Measurements from ENCODE around the gene GRM7.

GRM7 gene

DNA sequence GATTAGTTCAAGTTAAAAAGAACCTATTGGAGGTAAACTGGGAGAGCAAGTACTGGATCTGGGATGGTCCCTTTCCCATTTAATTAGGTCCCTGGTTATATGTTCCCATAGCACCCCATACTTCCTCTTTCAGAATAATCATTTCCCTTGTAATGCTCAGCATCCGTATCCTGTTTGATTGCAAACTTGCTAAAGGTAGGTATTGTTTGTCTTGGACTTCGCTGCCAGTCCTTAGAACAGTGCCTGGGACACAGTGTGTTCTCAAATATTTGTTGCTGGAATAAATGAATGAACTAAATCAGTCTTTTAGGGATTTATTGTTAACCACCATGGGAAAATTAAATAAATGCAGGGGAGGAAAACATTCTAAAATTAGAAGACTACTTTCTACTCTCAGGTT is 299.8 kb downstream of the GRM7 start:
- DNase-seq: no peak

DNA sequence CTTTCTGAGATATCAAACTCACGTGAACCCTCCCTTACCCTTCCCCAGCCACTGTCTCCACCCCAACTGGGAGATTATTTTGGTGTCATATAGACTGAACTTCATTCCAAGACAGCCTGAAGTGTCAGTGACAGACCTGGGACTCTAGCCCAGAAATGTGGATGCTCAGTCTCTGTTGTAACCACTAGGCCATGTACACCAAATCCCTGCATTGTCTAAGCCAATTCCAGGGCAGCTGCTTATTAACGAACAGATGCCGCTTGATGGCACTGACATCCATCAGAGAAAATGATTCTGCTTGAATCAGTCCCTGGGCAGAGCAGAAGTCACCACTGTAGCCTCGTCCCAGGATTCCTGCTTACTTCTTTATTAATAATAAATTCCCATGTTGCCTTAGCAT is 305.5 kb downstream of the GRM7 start:
- DNase-seq: no peak

DNA sequence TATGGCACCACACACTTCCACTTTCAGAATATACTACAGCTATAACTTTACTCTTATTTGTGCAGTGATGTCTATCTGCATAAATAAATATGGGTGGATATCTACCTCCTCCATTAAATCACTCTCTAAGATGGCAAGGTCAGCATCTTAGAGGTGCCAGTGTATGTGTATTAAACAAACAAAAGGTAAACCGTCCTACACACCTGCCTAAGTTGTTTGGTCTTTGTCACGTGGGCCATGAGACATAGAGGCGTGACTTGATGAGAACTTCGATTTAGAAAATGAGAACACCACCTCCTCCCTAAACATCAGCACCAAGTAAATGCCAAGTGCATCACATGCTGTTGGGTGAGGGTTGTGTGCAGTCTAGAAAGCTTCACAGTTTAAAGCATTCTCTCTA is 310.6 kb downstream of the GRM7 start:
- no peak for DNase-seq

DNA sequence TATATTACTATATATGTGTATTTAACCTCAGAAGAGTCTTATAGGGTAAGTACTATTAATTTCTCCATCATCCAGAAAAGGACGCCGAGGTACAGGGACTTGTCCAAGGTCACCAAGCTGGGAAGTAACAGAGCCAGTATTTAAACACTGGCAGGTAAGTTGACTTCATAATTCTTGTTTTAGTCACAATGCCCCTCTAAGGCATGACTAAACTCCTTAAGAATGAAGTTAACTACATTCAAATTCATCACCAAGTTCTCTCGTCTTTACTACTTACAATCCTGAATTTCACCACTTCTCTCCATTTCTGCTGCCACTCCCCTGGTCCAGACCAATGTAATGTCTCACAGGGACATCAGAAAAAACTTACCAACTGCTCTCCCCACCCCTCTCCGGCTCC is 312.1 kb downstream of the GRM7 start:
- DNase-seq: no peak

DNA sequence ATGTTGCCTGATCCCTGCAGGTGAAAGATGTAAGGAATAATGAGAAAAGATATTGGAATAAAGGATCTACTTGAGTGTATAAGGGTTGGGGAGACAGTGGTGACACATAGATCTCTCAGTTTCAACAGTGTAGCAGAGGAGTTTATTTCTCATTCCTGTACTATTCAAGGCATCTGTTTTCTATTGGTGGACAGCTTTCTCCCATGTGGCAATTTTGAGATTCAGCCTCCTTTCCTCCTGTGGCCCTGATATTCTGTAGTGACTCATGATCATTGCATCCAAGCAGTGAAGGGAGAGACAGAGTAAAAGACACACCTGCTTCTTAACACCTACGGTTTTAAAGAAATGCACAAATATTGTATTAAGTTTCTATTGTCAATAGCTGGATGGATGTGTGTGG is 327.6 kb downstream of the GRM7 start:
- DNase-seq: no peak

DNA sequence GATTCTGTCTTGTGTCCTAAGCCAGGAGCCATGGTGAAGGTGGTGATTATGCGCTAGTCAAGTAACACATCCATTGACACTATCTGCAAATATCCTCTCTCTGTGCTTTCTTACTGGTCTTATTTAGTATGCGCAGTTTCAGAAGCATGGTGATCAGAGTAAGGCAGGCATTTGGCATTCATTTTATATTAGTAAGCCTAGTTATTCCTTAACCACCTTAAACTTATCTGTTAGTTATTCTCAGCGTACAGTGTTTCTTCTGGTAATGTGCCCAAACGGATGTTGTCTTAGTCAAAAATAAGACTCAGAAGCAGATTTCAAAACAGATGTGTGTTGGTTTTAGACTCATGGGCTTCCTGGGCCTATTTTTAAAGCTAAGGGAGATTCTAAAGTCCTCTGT is 329.2 kb downstream of the GRM7 start:
- DNase-seq: no peak

DNA sequence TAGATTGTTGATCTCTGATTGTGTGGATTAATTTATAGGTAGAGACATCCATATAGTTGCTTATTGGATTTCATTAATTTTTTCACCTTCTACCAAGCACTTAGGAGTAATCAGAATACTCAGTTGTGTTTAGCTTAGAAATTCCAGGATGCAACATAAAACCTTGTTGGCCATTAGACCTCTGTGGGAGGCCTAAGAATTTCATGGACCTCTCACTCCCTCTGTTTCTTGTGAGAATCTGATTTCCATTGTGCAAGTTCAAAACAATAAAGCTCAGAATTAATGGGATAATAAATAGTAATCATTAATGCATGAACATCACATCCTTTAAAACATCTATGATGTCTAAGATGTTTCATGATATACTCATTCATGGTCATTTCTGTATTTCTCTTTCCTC is 332.4 kb downstream of the GRM7 start:
- DNase-seq: no peak

DNA sequence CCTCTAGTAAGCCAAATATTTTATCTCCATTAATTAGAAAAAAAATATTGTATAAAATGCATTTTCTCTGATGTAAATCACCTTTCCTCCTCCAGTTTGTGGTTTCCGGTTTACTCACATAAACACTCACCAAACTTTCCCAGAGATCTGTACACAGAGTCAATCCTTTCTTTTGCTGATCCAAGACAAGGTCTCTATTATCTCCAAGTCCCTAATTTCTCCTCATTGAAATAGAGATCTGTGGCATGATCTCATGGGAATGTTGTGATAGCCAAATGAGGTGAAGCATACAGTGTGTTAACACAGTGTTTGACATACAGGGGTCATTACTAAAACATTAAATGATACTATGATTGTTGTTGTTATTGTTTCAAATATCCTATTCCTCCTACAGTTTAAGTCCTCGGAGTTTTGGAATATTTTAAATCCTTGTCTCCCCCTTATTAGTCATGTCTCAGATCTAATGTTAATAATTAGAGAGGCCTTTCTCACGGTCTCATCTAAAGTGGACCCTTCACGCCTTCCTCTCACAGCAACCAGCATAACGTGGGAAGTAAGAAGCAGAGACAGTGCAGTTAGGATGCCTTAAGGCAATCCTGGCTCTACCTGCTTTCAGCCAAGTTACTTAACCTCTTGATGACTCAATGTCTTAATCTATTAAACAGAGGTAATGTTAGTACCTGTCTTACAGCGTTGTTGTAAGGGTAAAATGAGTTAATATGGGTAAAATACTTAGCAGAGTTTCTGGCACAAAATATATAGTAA is 333.3 kb downstream of the GRM7 start:
- no peak for DNase-seq

DNA sequence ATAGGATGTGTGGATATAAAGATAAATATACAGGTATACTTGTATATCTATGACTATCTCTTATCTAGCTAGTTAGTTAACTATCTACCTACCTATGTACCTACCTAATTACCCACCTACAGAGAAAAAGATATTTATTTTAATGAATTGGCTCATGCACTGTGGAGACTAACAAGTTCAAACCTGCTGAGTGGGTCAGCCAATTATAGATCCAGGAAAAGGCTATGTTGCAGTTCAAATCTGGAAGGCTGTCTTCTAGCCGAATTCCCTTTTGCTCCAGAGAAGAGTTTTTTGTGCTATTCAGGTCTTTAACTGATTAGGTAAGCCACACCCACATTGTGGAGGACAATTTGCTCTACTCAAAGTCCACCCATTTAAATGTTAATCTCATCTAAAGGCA is 335.0 kb downstream of the GRM7 start:
- DNase-seq: no peak

DNA sequence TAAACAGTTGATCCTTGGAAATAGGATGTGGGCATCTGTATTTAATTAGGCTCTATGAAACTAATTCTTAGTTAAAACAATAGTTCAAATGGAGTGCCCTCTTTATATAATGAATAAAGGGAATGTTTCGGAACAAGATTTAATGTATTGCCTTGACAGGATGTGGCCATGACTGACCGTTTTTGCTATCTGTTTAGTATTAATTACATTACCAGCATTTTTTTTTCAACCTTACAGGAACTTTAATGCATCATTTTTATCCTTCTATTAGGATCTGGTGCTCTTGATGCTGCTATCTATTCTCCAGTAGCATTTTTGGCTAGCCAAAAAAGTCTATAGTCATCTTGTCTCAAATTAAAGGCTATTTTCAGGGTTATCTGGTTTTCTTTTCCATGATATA is 340.9 kb downstream of the GRM7 start:
- no peak for DNase-seq

DNA sequence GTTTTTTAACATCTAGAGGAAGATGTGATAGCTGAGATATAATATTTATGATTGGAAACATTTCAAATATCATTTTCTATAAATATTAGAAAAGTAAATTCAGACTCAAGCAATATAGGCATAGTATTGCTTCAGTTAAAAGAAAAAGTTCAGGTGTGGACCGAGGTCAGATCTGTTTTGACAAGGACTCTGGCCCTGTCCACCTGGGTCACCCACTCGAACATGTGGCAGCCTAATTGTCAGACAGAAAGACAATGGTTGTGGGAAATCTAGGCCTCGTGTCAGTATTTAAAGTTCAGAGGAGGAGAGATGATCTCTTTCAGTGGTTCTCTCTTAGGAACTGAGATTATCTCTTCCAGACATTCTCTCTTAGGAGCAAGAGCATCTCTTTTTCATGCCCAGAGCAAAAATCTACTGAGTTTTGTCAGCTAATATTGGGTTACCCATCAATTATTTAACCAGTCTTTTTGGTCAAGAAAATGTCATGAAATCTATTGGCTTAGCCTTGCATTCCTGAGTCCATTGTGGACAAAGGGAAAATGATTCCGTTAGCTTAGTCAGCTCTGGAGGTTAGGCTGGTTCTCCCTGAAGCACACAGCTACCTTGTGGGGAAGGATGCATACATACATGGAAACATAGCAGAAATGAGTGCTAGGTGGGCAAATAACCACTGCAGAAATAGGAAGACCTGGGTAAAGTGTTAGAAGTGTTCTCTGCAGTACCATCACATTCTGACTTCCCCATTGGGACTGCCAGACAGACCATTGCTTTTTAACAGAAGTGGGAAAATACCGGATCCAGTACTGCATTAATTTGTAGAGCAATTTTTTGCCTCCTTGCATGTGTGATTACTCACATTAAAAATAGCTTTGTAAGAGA is 343.3 kb downstream of the GRM7 start:
- DNase-seq: no peak

DNA sequence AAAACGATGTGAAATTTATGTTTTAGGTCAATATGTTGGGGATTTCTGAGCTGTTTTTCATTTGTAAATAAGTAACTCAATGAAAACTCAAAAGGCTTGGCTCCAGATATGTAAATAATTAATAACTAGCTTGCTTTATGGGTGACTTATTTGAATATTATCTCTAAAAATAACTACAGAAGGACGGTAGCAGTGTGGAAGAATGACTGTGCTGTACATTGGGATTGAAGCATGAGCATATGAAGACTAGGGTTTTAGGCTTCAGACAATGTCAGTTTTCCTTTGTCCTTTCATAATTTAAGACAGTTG is 343.9 kb downstream of the GRM7 start:
- DNase-seq: no peak

DNA sequence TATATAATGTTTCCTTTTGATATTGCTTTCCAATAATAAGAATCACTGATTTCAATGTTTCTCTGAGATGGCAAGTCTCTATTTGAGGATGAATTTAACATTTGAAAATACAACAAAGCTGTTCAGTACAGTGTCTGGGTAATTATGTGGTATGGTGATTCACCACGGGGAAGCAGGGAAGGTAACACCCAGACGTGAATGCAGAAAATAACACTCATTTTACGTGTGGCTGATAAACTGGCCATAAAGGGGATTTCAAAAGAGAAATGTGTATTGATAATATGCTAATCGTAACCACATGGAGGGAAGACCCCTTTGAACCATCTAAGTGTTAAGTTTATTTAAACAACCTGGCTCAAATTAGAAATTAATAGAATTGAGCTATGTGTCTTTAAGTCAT is 344.6 kb downstream of the GRM7 start:
- DNase-seq: no peak

DNA sequence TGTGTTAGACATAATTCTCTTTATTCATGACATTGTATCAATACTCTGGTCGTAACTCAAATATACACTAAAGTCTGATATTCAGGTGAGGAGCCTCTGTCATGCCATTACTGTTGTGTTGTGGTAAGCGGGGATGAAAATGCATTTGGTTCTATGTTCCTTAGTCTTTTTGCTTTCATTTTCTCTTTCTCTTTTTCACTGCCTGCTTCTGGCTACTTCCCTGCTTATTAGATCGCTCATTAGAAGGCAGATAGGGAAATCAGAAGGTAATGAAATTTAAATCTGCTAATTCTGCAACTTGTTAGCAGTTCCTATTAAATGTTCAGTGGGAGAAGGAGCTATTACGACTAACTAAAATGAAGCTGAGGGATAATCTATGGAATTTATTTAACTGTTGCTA is 345.0 kb downstream of the GRM7 start:
- DNase-seq: no peak

DNA sequence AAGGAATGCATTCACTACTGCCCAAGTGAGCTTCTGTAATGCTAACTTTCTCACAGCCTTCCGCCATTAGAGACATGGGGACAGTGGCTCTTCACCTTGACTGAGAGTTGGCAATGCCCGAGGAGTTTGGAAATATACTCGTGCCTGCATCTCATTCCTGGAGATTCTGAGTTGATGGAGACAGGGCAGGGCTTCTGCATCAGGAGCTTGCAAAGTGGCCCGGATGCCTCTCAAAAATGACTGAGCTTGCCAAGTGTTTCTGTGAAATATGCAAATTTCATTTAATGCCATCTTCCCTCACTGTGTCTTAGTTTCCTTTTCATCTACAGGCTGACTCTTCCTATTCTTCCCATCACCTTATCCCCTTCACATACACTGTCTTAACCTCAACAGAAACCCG is 346.2 kb downstream of the GRM7 start:
- DNase-seq: no peak

DNA sequence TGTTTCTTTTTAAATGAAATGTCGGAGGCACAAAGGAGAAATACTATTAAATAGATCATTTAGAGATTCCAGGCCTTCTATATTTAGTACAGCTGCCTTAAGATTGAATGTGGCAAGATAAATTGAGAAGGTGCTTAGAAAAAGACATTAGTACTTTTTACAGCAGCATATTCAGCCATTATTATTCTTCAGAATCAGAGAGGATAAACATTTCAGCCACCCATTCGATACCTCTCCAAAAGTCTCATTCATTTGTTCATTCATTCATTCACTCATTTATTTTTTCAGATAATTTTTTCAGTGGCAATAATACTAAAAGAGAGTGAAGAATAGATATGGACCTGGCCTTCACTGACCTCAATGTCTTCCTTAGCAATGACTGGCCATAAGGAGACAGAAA is 347.0 kb downstream of the GRM7 start:
- no peak for DNase-seq

DNA sequence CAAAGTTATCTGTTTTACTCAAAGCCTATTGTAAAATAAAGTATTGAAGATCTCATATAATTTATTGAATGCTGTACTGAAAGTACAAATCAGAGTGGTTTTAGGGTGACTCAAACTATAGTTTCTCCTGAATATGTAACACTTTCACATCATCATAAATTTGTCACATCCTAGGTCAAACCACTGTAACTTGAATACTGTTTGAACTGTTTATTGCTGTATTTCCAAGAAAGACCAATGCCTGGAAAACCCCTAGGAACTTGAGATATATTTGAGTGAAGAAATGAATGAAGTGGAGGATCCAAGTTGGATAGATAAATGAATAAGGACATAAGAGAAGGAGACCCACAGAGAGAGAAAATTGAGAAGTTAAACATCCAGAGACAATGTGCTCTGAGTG is 348.2 kb downstream of the GRM7 start:
- no peak for DNase-seq

DNA sequence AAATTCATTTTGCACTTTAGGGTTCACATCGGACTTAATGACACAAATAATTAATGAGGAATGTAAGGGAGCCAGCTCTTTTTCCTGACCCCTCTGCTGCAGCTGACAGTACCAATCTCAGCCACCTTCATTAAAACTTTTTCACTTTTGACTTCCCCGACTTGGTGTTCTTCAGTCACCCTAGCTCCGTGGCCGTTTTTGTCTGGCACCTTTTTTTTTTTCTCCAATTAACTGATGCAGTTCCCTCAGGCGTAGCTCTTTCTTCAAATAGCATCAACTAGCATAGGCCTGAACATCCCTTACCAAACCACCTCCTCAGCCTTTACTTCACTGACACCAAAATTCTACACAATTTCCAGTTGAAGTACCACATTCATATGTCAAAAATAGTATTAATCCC is 350.8 kb downstream of the GRM7 start:
- DNase-seq: no peak

DNA sequence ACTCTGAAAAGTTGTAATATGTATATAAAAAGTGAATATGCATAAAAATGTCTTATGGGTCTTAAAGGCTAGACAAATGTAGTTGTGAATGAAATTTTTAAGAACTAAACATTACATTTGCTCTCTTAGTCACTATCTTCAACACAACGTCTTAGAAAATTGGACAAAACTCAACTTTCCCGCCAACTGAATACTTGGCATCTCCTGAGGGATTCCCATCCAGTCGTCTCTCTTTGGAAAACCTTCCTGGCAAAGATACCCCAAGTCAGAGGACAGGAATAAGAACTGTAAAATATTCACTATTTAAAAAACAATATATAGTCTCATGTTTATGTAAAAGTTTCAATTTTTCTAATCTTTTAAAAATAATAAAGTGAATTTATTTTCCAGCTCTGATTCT is 354.8 kb downstream of the GRM7 start:
- DNase-seq: no peak

DNA sequence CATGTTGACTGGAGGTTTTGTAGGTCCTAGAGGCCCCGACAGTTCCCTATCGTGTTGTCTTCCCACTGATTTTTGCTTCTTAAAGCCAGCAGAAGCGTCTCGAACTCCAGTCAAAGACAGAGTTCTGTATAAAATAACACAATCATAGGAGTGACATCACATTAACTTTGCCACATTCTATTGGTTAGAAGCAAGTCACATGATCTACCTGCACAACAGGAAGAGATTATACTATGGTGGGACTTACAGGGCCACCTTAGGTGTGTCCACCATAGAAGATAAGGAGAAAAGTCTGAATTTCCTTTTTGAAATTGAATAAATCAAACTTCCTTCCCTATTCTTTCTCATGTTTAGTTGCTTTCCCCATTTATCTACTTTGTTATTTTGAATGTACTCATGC is 365.5 kb downstream of the GRM7 start:
- DNase-seq: no peak

DNA sequence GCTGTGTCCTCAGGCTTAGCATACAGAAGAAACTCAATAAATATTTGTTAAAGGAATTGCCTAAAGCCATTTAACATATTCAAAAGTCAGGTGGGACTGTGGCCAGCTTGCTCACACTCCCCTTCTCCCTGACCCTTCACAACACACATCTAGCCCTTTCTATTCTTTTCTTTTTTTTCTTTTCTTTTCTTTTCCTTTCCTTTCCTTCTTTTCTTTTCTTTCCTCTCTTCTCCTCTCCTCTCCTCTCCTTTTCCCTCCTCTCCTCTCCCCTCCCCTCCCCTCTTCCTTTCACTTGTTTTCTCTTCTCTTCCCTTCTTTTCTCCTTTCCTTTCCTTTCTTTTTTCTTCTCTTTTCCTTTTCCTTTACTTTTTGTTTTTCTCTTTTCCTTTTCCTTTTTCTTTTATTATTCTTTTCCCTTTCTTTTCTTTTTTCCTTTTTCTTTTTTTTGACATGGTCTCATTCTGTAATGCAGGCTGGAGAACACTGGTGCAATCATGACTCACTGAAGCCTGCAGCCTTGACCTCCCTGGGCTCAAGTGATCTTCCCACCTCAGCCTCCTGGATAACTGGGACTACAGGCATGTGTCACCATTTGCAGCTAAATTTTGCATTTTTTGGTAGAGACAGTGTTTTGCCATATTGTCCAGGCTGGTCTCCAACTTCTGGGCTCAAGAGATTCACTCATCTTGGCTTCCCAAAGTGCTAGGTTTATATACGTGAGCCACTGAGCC is 377.8 kb downstream of the GRM7 start:
- DNase-seq: no peak

DNA sequence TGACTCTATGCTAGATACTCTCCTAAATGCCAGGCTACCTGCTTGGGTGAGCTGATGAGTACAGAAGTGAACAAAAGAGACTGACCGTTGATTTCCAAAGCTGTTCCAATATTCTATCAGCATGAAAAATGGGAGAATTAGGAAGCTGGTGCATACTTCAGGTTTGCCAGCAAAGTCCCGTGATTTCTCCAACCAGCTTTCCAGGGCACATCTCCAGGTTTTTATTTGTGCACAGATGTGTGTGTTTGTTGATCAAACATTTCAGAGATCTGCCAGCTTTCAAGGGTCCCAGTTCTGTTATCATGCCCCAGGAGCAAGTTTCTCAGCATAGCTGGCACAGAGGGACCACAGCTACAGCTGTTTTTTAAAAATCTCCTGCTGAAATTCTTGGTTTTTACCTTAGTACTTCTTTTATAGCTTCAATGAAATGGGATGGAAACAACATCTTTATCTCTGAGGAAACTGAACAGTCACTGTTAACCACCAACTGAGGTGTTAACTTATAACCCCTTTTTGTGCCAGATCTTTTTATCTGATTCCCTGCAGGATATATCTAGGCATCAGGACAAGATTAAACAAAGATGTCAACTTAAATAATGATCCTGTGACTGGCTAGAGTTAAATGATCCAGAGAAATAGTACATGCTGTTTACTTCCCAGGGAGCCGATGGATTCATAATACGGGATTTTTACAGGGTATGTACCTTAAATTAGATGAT is 380.8 kb downstream of the GRM7 start:
- DNase-seq: no peak

DNA sequence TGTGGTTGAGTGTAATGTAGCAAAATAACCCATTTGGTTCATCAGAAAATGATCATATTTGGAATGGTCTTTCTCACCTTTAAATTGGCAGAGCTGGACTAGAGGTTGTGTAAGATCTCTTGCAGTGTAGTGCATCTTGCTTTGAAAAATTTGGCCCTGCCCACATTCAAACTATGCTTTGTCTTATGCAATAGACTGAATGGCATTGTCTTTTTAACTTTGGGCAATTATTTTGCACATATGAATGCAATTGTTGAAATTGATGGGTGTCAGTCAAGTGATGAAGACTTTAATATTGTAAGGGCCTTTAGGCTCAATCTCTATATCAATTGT is 381.4 kb downstream of the GRM7 start:
- DNase-seq: no peak

Data from amniotic stem cell (primary cell).